GM12892 (cell line): ENCODE measurements around the gene ZNF362.

Source experiments
- DNase-seq: peaks from one replicate; pipeline ENCODE4 v3.0.0; 2011; ENCODE audit not compliant: insufficient read length
- FAIRE-seq: peaks from 2 replicates; lab custom pipeline; 2011; peaks lifted over from hg19 to GRCh38; lab: Jason Lieb, UNC
- POLR2A ChIP-seq: IDR thresholded peaks from 2 replicates; pipeline ENCODE4 v1.6.1; 2011; ENCODE audit warnings: low read depth, low read length, control low read depth
- POLR2AphosphoS5 ChIP-seq: IDR thresholded peaks from 2 replicates; pipeline ENCODE4 v1.6.1; 2011; ENCODE audit warnings: low read depth, low read length, control low read depth
- TAF1 ChIP-seq: IDR thresholded peaks from 2 replicates; pipeline ENCODE4 v1.6.1; 2011; ENCODE audit warnings: low read depth, mild to moderate bottlenecking, control low read depth, low read length, borderline replicate concordance

The ZNF362 gene

GRCh38 chr1:33338048-33338439 is 81.8 kb downstream of the ZNF362 start:
- no peak for DNase-seq
- no peak for FAIRE-seq
- TF ChIP-seq TAF1 (no peak), POLR2A (no peak), POLR2AphosphoS5 (no peak)

GRCh38 chr1:33338440-33339211 is 82.3 kb downstream of the ZNF362 start:
- no peak for DNase-seq
- no peak for TF ChIP-seq POLR2AphosphoS5
- TF ChIP-seq TAF1, result no peak
- no peak for TF ChIP-seq POLR2A
- FAIRE-seq, result no peak

- TF ChIP-seq TAF1 (no peak), POLR2A (no peak), POLR2AphosphoS5 (no peak)
Observed at GRCh38 chr1:33339413-33339812, 83.1 kb downstream of the ZNF362 start.

GRCh38 chr1:33341190-33341589 is 84.9 kb downstream of the ZNF362 start:
- FAIRE-seq (no peak), DNase-seq (no peak)
- no peak for TF ChIP-seq POLR2AphosphoS5
- TF ChIP-seq TAF1, result no peak
- TF ChIP-seq POLR2A, result no peak

More at GRCh38 chr1:33339413-33339812, 83.1 kb downstream of the ZNF362 start:
- no peak for FAIRE-seq
- DNase-seq, result no peak

- DNase-seq, result no peak
- peak; percentile 70 for FAIRE-seq
- no peak for TF ChIP-seq POLR2AphosphoS5
- TF ChIP-seq POLR2A, result no peak
- no peak for TF ChIP-seq TAF1
Observed at GRCh38 chr1:33342041-33342723, 85.9 kb downstream of the ZNF362 start.

GRCh38 chr1:33343539-33343938 is 87.2 kb downstream of the ZNF362 start:
- DNase-seq (no peak), FAIRE-seq (no peak)
- TF ChIP-seq POLR2A (no peak), POLR2AphosphoS5 (no peak), TAF1 (no peak)

- no peak for DNase-seq
- TF ChIP-seq TAF1 (no peak), POLR2A (no peak), POLR2AphosphoS5 (no peak)
- FAIRE-seq, result no peak
Observed at GRCh38 chr1:33344896-33345560, 88.7 kb downstream of the ZNF362 start.

- FAIRE-seq (no peak), DNase-seq (no peak)
- TF ChIP-seq TAF1 (no peak), POLR2AphosphoS5 (no peak), POLR2A (no peak)
Observed at GRCh38 chr1:33346533-33346926, 90.2 kb downstream of the ZNF362 start.

- DNase-seq (no peak), FAIRE-seq (no peak)
- no peak for TF ChIP-seq POLR2AphosphoS5
- no peak for TF ChIP-seq POLR2A
- no peak for TF ChIP-seq TAF1
Observed at GRCh38 chr1:33346927-33347649, 90.8 kb downstream of the ZNF362 start.

GRCh38 chr1:33347650-33347992 is 91.3 kb downstream of the ZNF362 start:
- no peak for TF ChIP-seq POLR2AphosphoS5
- no peak for TF ChIP-seq TAF1
- TF ChIP-seq POLR2A, result no peak
- FAIRE-seq (no peak), DNase-seq (no peak)

- TF ChIP-seq POLR2A, result no peak
- TF ChIP-seq POLR2AphosphoS5, result no peak
- TF ChIP-seq TAF1, result no peak
- FAIRE-seq (no peak), DNase-seq (no peak)
Observed at GRCh38 chr1:33348194-33348593, 91.9 kb downstream of the ZNF362 start.
